HepG2 (cell line): ENCODE results near the gene TANC1. TPM values are rescaled to one million over a fixed set of nuclear protein-coding genes. Genes with fewer than 3 reads are reported as not detected.

Experiments used
- ATAC-seq: fragments of 200-7000 bp; cut with Tn5 transposase; 3 replicates; pipeline ENCODE4 v1.9.1; 2020; ENCODE audit warnings: mild to moderate bottlenecking, moderate library complexity
- BruUV-seq: library from RNA; stranded (reverse); fragments of 400-500 nt; replicated peaks from 2 replicates; lab custom pipeline; 2021; lab: Mats Ljungman, UMichigan
- CTCF ChIA-PET: fragments of 300-600 bp; formaldehyde crosslinking; extraction: SDS; loops from one replicate; lab custom pipeline; 2021; ENCODE audit warnings: low total read pairs, inconsistent platforms, low intra/inter-chr PET ratio; lab: Yijun Ruan, JAX
- POLR2A ChIA-PET: fragments of 350-600 bp; sonication (Branson Sonifier 250); formaldehyde crosslinking; loops from one replicate; lab custom pipeline; 2020; ENCODE audit warnings: antibody characterized with exemption, inconsistent platforms; lab: Yijun Ruan, JAX
- DNase-seq: peaks from one replicate; pipeline ENCODE4 v3.0.0-alpha.2; 2015; ENCODE audit warnings: low spot score
- FAIRE-seq: peaks from 3 replicates; lab custom pipeline; 2011; peaks lifted over from hg19 to GRCh38; lab: Jason Lieb, UNC
- H2AFZ ChIP-seq: one replicate; pipeline ENCODE4 v1.6.1; 2011; ENCODE audit warnings: low read length, inconsistent platforms
- H3K27ac ChIP-seq: fragments of 300-600 bp; 3 replicates; pipeline ENCODE4 v1.8.0; 2011; ENCODE audit warnings: mixed run types, mild to moderate bottlenecking, mixed read lengths, low read length, inconsistent platforms; ENCODE audit not compliant: insufficient read depth; ENCODE audit errors: extremely low read length
- H3K27me3 ChIP-seq, 2 experiments: fragments of 200-600 bp in 1 of 2; 2 replicates in 1 of 2; 3 replicates in 1 of 2; pipeline versions ENCODE4 v1.6.0 to v1.8.0; 2011; ENCODE audit warnings: low read length in 2 of 2, mild to moderate bottlenecking in 2 of 2, moderate library complexity in 2 of 2, inconsistent platforms in 1 of 2; ENCODE audit not compliant: insufficient read depth in 2 of 2, control insufficient read depth in 1 of 2
- H3K36me3 ChIP-seq, 2 experiments: fragments of 200-600 bp in 1 of 2; replicated peaks in 1 of 2; 2 replicates in 1 of 2; 3 replicates in 1 of 2; pipeline versions ENCODE4 v1.5.1 to v1.8.0; 2011; ENCODE audit warnings: low read length in 2 of 2, inconsistent platforms in 1 of 2; ENCODE audit not compliant: insufficient read depth in 2 of 2, control insufficient read depth in 1 of 2
- H3K4me1 ChIP-seq: 2 replicates; pipeline ENCODE4 v1.5.1; 2012; ENCODE audit warnings: low read length, inconsistent platforms; ENCODE audit not compliant: insufficient read depth
- H3K4me2 ChIP-seq: 2 replicates; pipeline ENCODE4 v1.6.0; 2011; ENCODE audit warnings: low read depth, low read length, inconsistent platforms
- H3K4me3 ChIP-seq, 3 experiments: fragments of 200-600 bp in 1 of 3; sonication (generic), shearing (Covaris generic) in 1 of 3; replicated peaks in 1 of 3; 2 replicates each; pipeline ENCODE4 v1.5.1; 2011 to 2016; ENCODE audit warnings: low read length in 3 of 3, inconsistent platforms in 2 of 3, low read depth in 2 of 3, mild to moderate bottlenecking in 2 of 3, control low read depth in 1 of 3, mixed read lengths in 1 of 3; ENCODE audit not compliant: insufficient read depth in 1 of 3
- H3K79me2 ChIP-seq: one replicate; pipeline ENCODE4 v1.6.1; 2011; ENCODE audit warnings: low read length, inconsistent platforms; ENCODE audit not compliant: insufficient read depth
- H3K9ac ChIP-seq: 2 replicates; pipeline ENCODE4 v1.6.0; 2011; ENCODE audit warnings: mild to moderate bottlenecking, low read depth, low read length, inconsistent platforms; ENCODE audit not compliant: insufficient read depth
- H3K9me3 ChIP-seq: 2 replicates; pipeline ENCODE4 v1.5.1; 2012; ENCODE audit warnings: mild to moderate bottlenecking, low read length
- H4K20me1 ChIP-seq: 2 replicates; pipeline ENCODE4 v1.6.0; 2011; ENCODE audit warnings: inconsistent platforms, mild to moderate bottlenecking, low read length, moderate library complexity; ENCODE audit not compliant: insufficient read depth
- AGO1 ChIP-seq: fragments of 200-400 bp; formaldehyde crosslinking; IDR thresholded peaks from 2 replicates; pipeline ENCODE4 v1.6.1; 2017; ENCODE audit warnings: mild to moderate bottlenecking, low read depth, low read length, moderate library complexity; ENCODE audit not compliant: poor library complexity, severe bottlenecking
- FLYWCH1 ChIP-seq: sonication (generic); formaldehyde crosslinking; IDR thresholded peaks from 2 replicates; pipeline ENCODE4 v1.8.1; 2023; ENCODE audit warnings: mild to moderate bottlenecking, missing genetic modification reagents
- FOXK2 ChIP-seq: fragments of 450-650 bp; IDR thresholded peaks from 2 replicates; pipeline ENCODE4 v1.6.1; 2016
- GABPA ChIP-seq, 2 experiments: IDR thresholded peaks; 2 replicates each; pipeline ENCODE4 v1.6.1; 2011 to 2016; ENCODE audit warnings: low read depth in 2 of 2, low read length in 1 of 2, missing biosample characterization in 1 of 2, missing genetic modification characterization in 1 of 2
- ISX ChIP-seq: sonication (generic); formaldehyde crosslinking; conservative IDR thresholded peaks from 2 replicates; pipeline ENCODE4 v1.5.0; 2020; ENCODE audit warnings: missing genetic modification reagents
- KLF9 ChIP-seq: IDR thresholded peaks from 2 replicates; pipeline ENCODE4 v1.6.1; 2016; ENCODE audit warnings: low read depth
- NFE2L2 ChIP-seq: fragments of 150-350 bp; IDR thresholded peaks from 2 replicates; pipeline ENCODE4 v1.6.1; 2014; ENCODE audit warnings: low read length
- POLR2A ChIP-seq, 2 experiments: IDR thresholded peaks; 2 replicates each; pipeline ENCODE4 v1.6.1; 2011; ENCODE audit warnings: low read depth in 2 of 2, low read length in 2 of 2, mild to moderate bottlenecking in 1 of 2, moderate library complexity in 1 of 2; ENCODE audit not compliant: insufficient read depth in 1 of 2
- RELA ChIP-seq: sonication (generic); formaldehyde crosslinking; IDR thresholded peaks from 2 replicates; pipeline ENCODE4 v1.4.0; 2020; ENCODE audit warnings: missing genetic modification reagents
- U2AF2 ChIP-seq: fragments of 200-400 bp; formaldehyde crosslinking; IDR thresholded peaks from 2 replicates; pipeline ENCODE4 v1.6.1; 2017; ENCODE audit warnings: low read depth, mild to moderate bottlenecking, low read length
- ZSCAN22 ChIP-seq: sonication (generic); formaldehyde crosslinking; IDR thresholded peaks from 2 replicates; pipeline ENCODE4 v1.4.0; 2020; ENCODE audit warnings: mild to moderate bottlenecking, missing genetic modification reagents
- WGBS: methylation state at CpG from one replicate; pipeline ENCODE4 v1.1.6; 2017; ENCODE audit warnings: low lambda C conversion rate; 5-methylcytosine and 5-hydroxymethylcytosine counted together
- in situ Hi-C: cut with HindIII; loops from 2 replicates; pipeline ENCODE4 v1.10.0; 2017; ENCODE audit warnings: low pct_unique_long_range_greater_than_20kb; ENCODE audit not compliant: extremely low pct_ligation_motif_present
- intact Hi-C: fragments of 100-400 bp; cut with micrococcal nuclease; formaldehyde crosslinking; loops from one replicate; pipeline ENCODE4 v1.10.0; 2022; ENCODE audit not compliant: unreplicated experiment
- polyA plus RNA-seq, 8 experiments: library from polyadenylated mRNA; depleted of rRNA in 3 of 8; stranded (reverse) in 7 of 8; unstranded in 1 of 8; fragments of >200 nt; fragmentation: Illumina TruSeq in 4 of 8; extraction: Trizol in 4 of 8; gene quantifications; 2 replicates each; pipeline versions ENCODE4 v1.2.1 to v1.2.3, GENCODE V29; 2011 to 2016; ENCODE audit warnings: low read depth in 4 of 8, missing spikeins in 1 of 8, mixed read lengths in 1 of 8; ENCODE audit not compliant: insufficient read depth in 1 of 8
- total RNA-seq, 5 experiments: library from RNA; depleted of rRNA; stranded (reverse); fragments of >200 nt; fragmentation: Illumina TruSeq; extraction: Trizol; gene quantifications; 2 replicates each; pipeline ENCODE4 v1.2.3, GENCODE V29; 2016; ENCODE audit warnings: low read depth in 1 of 5
- TF ChIP-seq, protein P1 (sequence below), 2 experiments: sonication (generic) in 1 of 2; formaldehyde crosslinking in 1 of 2; IDR thresholded peaks; 2 replicates each; pipeline versions ENCODE4 v1.5.1 to v1.6.1; 2011 to 2020; ENCODE audit warnings: borderline replicate concordance in 1 of 2, low read depth in 1 of 2, low read length in 1 of 2, mild to moderate bottlenecking in 1 of 2, missing genetic modification reagents in 1 of 2, moderate library complexity in 1 of 2

TANC1 gene
- total and polyA plus RNA-seq, 2 of the 13 experiments (the other 11 are each of a cell fraction or from before 2014, with no cell fraction given) = 2.3 to 5.6 TPM

DNA sequence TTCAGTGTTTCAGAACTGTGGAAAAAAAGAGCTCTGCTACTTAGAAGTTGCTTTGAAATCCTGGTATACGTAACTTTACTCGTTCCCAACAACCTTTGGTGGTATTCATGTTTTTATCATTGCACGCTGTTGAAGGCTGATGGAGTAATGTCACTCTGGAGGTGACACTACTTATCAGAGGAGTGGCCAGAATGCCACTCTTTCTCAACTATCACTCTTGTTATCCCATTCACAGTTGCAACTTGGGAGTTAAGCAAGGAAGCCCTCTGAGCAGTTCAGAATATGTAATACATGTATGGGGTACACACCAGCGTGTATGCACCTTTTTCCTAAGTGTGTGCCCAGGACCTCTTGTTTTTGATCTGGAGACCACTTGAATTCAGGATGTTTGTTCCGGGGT is 53.6 kb downstream of the TANC1 start:
- no peaks in the 10 kb centered on the region for H3K4me1 ChIP-seq
- no peak overlapping the region for H2AFZ ChIP-seq
- DNase-seq (no peak), ATAC-seq (no peak), FAIRE-seq (no peak)
- H4K20me1 ChIP-seq = no peaks in the 10 kb centered on the region
- CTCF ChIA-PET = no interaction called here
- H3K27ac ChIP-seq = no peak overlapping the region
- no peak overlapping the region for H3K9ac ChIP-seq
- WGBS = 69% methylated on average over 5 of the region's 5 CpGs
- no peak overlapping the region for H3K4me3 ChIP-seq
- intact Hi-C loops (no loop called here), in situ Hi-C loops (no loop called here)
- H3K27me3 ChIP-seq = no peaks in the 10 kb centered on the region
- H3K79me2 ChIP-seq = no peaks in the 10 kb centered on the region
- no peaks in the 10 kb centered on the region for H3K36me3 ChIP-seq
- no TSS peak for BruUV-seq
- no peak overlapping the region for H3K4me2 ChIP-seq
- no peaks in the 10 kb centered on the region for H3K9me3 ChIP-seq
- TF ChIP-seq KLF9 = no peak
- POLR2A ChIA-PET = no interaction called here

DNA sequence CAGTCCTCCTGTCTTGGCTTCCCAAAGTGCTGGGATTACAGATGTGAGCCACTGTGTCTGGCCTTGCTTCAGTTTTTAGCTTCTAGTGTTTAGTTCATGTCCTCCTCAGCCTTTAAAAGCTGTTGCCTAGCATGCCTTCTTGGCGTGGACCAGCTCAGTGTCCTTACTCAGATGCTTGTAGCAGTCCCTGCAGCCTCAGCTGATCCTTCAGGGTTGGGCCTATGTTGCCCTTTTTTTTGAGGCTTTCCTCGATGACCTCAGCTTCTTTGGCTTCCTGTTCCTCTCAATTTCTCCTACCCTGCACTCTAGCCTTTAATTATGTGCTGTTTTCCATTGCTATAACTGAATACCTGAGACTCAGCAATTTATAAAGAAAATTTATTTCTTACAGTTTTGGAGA is 57.7 kb downstream of the TANC1 start:
- intact Hi-C loops = no loop called here
- H3K4me3 ChIP-seq = no peak overlapping the region
- no peak overlapping the region for H3K27ac ChIP-seq
- H3K9me3 ChIP-seq = no peaks in the 10 kb centered on the region
- H3K27me3 ChIP-seq = no peaks in the 10 kb centered on the region
- H2AFZ ChIP-seq = no peak overlapping the region
- H3K79me2 ChIP-seq = no peaks in the 10 kb centered on the region
- no peaks in the 10 kb centered on the region for H3K36me3 ChIP-seq
- CTCF ChIA-PET = no interaction called here
- BruUV-seq = no TSS peak
- no peak for TF ChIP-seq ZSCAN22 (CRISPR knock-in tag)
- TF ChIP-seq RELA (CRISPR knock-in tag) = no peak
- no peak for TF ChIP-seq FLYWCH1 (CRISPR knock-in tag)
- no peak for TF ChIP-seq FOXK2
- no peak for TF ChIP-seq ISX (CRISPR knock-in tag)
- TF ChIP-seq POLR2A (IDR thresholded peaks at IDR 0.05; ENCODE audit: insufficient read depth in 1 of 2, low read depth in 2 of 2, low read length in 2 of 2) = no peak
- TF ChIP-seq, protein P1, sequence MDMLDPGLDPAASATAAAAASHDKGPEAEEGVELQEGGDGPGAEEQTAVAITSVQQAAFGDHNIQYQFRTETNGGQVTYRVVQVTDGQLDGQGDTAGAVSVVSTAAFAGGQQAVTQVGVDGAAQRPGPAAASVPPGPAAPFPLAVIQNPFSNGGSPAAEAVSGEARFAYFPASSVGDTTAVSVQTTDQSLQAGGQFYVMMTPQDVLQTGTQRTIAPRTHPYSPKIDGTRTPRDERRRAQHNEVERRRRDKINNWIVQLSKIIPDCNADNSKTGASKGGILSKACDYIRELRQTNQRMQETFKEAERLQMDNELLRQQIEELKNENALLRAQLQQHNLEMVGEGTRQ (IDR thresholded peaks at IDR 0.05; ENCODE audit: low read depth, low read length) = no peak
- TF ChIP-seq, protein P1 (CRISPR knock-in tag; IDR thresholded peaks at IDR 0.05; ENCODE audit: borderline replicate concordance) = no peak
- TF ChIP-seq NFE2L2 = no peak
- TF ChIP-seq GABPA (IDR thresholded peaks at IDR 0.05; ENCODE audit: low read depth, low read length) = no peak
- no peak for TF ChIP-seq GABPA (CRISPR knock-in tag; IDR thresholded peaks at IDR 0.05; ENCODE audit: low read depth)
- TF ChIP-seq U2AF2 = no peak
- TF ChIP-seq AGO1 = no peak
- in situ Hi-C loops = no loop called here
- DNase-seq (no peak), FAIRE-seq (no peak), ATAC-seq (no peak)
- H3K4me2 ChIP-seq = no peak overlapping the region
- H3K4me1 ChIP-seq = peaks cover 15% of the 10 kb centered on the region
- WGBS = 35% methylated on average over 2 of the region's 2 CpGs
- no peak overlapping the region for H3K9ac ChIP-seq
- H4K20me1 ChIP-seq = no peaks in the 10 kb centered on the region
- POLR2A ChIA-PET = no interaction called here
